GM18517 (cell line): ENCODE results near the gene MRPL34.
"Not testable (repeated sequence)": the region's sequence is repeated elsewhere in the genome, so short reads cannot be mapped to it uniquely, and the experiment has no call there.

ENCODE experiments used
- ATAC-seq: cut with Tn5 transposase; IDR thresholded peaks from one replicate; pipeline ENCODE4 v1.9.1; 2021; ENCODE audit warnings: mild to moderate bottlenecking, moderate library complexity; ENCODE audit not compliant: unreplicated experiment

Gene MRPL34

DNA sequence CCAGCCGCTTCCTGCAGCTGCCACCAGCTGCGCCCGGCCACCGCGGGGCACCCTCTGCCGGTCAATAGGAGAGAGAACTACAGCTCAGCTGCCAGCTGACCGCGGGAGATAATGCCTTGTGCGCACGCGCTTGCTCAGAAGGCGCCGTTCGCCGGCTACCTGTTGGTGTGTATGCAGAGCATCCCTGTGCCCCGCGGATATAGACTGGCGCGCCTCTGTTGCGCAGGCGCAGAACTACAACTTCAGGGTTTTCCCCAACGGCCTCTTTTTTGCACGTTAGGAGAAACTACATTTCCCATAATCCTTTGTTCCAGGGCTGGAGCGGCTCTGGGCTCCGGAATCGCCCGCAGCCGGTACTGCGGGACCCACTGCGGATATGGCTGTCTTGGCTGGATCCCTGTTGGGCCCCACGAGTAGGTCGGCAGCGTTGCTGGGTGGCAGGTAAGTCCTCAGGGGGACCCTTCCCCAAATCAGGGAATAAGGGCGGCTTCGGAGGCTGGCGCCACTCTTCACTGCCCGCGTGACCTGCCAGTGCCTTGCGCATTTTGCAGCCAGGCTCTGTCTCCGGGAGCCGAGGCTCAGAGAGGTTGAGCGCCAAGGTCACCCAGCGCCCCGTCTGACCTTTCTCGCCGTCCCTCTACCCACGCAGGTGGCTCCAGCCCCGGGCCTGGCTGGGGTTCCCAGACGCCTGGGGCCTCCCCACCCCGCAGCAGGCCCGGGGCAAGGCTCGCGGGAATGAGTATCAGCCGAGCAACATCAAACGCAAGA is at the start of gene MRPL34:
MRPL34 (plus strand) TSS at position 356 of the 768 bp plus-strand sequence; CDS start at position 377, 21 bp downstream.
- ATAC-seq = peak; percentile 72

- no peak for ATAC-seq
Measured at GRCh38 chr19:17256130-17256529, 49.5 kb upstream of the MRPL34 start.

DNA sequence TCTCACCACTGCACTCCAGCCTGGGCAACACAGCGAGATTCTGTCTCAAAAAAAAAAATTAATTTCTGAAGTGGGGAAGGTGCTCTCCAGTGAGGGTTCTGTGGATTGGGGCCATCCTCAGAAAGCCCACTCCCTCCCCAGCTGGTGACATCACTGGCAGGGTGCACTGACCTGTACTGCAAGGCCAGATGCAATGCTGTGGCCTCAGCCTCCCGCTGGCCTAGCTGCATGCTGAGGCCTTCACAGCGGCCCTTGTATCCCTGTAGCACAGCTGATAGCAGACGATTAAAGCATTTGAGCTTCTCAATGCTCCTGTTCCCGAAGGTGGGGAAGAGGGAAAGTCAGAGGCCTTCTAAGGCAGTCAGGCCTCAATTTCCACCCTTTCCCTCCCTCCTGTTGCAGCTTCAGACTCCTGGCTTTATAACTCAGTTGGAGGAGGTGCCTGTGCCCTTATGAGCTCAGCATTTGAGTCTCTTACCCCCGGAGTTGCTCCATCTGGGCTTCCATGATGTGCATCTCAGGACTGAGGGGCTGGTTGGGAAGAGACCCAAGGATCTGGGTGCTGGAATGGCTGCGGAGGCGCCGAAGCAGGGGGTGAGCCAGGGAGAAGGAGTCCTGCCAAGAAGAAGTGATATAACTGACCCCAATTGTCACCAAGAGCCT is 46.4 kb upstream of the MRPL34 start:
- ATAC-seq = no peak

DNA sequence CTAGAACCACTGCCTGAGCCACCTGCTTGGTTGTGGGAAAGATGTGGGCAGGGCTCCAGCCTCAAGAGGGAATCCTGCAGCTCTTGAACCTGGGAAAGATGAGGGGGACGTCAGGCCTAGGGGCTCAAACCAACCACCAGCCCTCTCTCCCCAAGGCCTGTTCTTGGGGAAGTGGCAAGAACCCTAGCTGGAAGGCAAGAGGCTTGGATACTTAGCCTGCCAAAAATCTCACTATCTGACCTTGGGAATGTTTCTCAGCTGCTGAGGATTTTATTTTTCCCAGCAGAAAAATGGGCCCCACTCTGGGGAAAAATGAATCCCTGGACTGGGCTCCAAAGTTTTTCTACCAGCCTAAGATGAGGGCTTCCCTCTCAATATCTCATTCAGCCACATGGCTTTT is 45.7 kb upstream of the MRPL34 start:
- ATAC-seq = no peak

GRCh38 chr19:17260842-17261325 is 44.8 kb upstream of the MRPL34 start:
- ATAC-seq = peak; percentile 72

DNA sequence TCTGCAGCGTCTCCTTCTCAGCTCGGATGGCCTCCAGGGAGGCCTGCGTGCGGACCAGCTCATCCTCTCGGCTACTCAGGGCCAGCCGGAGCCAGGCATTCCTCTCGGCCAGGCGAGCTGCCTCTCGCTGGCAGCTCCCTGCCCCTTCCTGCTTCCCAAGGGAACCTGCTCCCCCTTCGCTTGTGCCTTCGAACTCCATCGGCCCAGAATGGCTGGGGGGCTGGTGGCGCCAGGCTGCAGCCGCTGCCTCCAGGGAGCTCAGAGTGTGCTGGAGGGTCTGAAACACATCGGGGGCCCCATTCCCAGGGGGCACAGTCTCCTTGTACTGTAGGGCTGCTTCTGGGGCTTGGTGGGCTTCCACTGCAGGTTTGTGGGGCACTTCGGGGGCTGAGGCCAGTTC is 43.1 kb upstream of the MRPL34 start:
- ATAC-seq = no peak

DNA sequence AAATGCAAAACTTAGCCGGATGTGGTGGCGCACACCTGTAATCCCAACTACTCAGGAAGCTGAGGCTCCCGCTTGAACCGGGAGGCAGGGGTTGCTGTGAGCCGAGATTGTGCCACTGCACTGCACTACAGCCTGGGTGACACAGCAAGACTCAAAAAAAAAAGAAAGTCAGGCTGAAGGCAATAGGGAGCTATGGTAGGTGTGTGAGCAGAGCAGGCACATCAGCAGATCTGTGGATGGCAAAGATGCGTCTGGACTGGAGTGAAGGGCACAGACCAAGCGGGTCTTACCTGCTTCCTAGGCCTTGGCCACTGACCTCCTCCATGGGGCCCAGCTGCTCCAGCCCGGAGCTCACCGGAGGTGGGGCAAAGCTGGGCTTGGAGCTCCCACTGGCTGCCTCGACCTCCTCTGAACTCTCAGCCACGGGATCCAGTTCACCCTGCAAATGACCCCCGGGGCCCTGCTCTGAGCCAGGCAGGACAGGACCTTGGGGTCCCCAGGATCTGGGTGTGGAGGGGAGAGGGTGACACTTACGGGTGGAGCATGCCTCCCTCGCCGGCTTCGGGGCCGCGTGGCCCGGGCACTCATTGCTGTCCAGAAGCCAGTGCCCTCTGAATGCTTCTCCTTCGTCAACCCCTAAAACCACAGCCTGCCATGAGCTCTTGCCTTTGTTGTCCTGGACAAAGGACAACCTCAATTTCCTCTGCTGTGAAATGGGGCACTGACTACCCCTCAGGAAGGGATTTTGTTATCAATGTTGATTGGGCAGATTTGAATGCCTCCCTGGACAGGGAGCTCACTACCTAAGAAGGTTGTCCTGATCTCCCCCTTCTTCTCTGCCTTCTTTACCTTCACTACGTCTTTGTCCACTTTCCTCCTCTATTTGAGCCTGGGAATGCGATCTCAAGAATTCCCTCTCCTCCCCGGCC is 41.7 kb upstream of the MRPL34 start:
- ATAC-seq = no peak

DNA sequence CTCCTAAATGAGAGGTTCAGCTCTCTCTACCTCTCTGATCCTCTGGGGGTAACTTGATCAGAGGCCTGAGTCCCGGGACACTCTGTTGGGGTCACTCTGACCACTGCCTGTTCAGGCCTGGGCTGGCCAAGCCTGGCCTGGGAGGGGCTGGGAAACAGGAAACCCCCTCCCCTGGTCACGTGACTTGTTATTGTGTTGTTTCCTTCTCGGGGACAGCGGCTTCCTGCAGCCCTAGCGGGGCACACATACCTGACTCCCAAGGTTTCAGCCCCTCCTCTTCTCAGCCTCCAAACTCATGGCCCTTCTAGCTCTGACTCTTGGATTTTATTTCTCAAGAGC is 41.1 kb upstream of the MRPL34 start, which contains the start of gene USHBP1:
USHBP1 (minus strand) TSS at position 105 of the 339 bp plus-strand sequence. CDS start 446 bp downstream, outside the sequence.
- ATAC-seq = no peak

DNA sequence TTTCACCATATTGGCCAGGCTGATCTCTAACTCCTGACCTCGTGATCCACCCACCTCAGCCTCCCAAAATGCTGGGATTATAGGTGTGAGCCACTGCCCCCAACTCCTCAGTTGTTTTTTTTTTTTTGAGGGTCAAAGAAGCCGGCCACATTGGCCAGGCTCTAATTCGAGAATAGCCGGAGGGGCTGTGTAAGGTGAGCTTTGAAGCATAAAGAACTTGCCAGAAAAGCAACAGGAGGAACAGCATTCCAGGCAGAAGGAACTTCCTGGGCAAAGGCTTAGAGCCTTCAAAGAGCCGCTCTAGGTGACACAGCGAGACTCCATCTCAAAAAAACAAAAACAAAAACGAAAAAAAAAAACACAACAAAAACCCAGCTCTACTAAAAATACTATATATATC is 39.6 kb upstream of the MRPL34 start:
- no peak for ATAC-seq

DNA sequence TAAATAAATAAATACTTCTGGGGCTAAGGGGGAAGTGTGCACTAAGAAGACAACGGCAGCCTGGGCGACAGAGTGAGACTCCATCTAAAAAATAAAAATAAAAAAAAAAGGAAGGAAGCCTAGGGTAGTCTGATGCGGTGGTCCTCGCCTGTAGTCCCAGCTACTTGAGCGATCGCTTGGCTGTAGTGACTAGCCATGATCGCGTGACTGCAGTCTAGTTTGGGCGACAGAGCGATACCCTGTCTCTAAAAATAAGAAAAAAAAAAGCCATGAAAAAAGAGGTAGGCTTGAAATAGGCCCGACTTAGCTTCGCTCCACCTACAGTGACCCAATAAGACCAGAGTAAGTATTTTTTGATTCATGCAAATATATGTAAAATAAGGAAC is 39.1 kb upstream of the MRPL34 start:
- ATAC-seq = peak; percentile 31

GRCh38 chr19:17266975-17267788 is 38.5 kb upstream of the MRPL34 start, which contains the start of gene BABAM1:
BABAM1 (plus strand) TSS chr19:17267443; CDS start chr19:17268807, 1,364 bp downstream.
- ATAC-seq = peak; percentile 95

- no peak for ATAC-seq
Measured at GRCh38 chr19:17268754-17269153, 36.9 kb upstream of the MRPL34 start.

- not testable (repeated sequence) for ATAC-seq
Measured at GRCh38 chr19:17274892-17275291, 30.8 kb upstream of the MRPL34 start.

GRCh38 chr19:17275441-17276175 is 30.1 kb upstream of the MRPL34 start:
- ATAC-seq = no peak

DNA sequence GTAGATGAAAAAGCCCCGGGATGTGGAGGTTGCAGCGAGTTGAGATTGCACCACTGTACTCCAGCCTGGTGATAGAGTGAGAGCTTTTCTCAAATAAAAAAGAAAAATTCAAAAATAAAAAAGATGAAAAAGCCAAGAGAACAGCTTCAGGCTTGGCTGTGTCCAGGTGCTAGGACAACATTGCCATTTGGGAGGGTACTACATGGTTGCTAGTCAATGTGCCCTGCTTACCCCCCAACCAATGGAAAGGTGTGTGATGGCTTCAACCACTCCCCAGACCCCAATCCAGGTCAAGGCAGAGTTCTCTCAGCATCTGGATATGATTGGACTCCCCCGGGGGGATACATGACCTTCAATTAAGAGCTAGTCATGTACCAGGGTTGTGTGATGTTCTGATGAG is 26.2 kb upstream of the MRPL34 start:
- no peak for ATAC-seq

- ATAC-seq = no peak
Measured at GRCh38 chr19:17281391-17282304, 24.0 kb upstream of the MRPL34 start, which contains the start of gene ANKLE1. ANKLE1 (plus strand) TSS chr19:17281901; CDS start chr19:17281921, 20 bp downstream.

- ATAC-seq = no peak
Measured at GRCh38 chr19:17282488-17283125, 23.1 kb upstream of the MRPL34 start.

GRCh38 chr19:17283504-17283996 is 22.1 kb upstream of the MRPL34 start:
- ATAC-seq = no peak
